Epidermal melanocyte (primary cell): ENCODE data around the gene IDH3B.

ENCODE experiments used
- DNase-seq: peaks from one replicate; pipeline ENCODE4 v3.0.0; 2011; ENCODE audit warnings: low spot score; ENCODE audit not compliant: insufficient read length

Gene IDH3B

GRCh38 chr20:2624190-2624589, 39.8 kb downstream of the IDH3B start:
- no peak for DNase-seq

GRCh38 chr20:2619961-2620595, 43.9 kb downstream of the IDH3B start:
- DNase-seq = no peak

GRCh38 chr20:2619337-2619736, 44.7 kb downstream of the IDH3B start:
- DNase-seq = no peak

- no peak for DNase-seq
These were observed 45.2 kb downstream of the IDH3B start for GRCh38 chr20:2618815-2619214.

GRCh38 chr20:2617099-2617714, 46.8 kb downstream of the IDH3B start:
- DNase-seq = no peak

GRCh38 chr20:2616634-2617033, 47.4 kb downstream of the IDH3B start:
- no peak for DNase-seq

- no peak for DNase-seq
These were observed 51.9 kb downstream of the IDH3B start for GRCh38 chr20:2612073-2612472.

- no peak for DNase-seq
These were observed 52.9 kb downstream of the IDH3B start for GRCh38 chr20:2610941-2611720.

- no peak for DNase-seq
These were observed 53.7 kb downstream of the IDH3B start for GRCh38 chr20:2610326-2610725.
